GM18508 (cell line): ENCODE data around the gene TNFAIP1.

Experiments
- ATAC-seq: cut with Tn5 transposase; IDR thresholded peaks from one replicate; pipeline ENCODE4 v1.9.1; 2021; ENCODE audit warnings: moderate number of reproducible peaks; ENCODE audit not compliant: insufficient read depth, unreplicated experiment

Gene TNFAIP1

DNA sequence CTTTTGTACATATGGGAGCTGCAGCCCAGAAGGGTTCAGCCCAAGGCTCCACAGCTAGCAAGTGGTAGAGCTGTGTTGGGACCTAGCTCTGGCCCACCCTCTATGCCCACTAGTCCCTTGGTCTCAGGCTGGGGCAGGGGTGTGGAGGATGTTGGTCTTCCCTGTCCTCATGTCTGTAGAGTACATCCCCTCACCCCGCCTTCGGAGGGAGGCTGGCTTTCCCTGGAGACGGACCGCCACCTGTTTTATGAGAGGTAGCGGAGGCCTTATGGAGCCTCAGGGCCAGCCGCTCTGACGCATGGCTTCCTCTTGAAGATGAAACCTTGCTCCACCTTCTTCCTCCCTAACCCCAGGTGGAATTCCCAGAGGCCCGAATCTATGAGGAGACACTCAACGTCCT, 8.4 kb downstream of the TNFAIP1 start:
- ATAC-seq = no peak

DNA sequence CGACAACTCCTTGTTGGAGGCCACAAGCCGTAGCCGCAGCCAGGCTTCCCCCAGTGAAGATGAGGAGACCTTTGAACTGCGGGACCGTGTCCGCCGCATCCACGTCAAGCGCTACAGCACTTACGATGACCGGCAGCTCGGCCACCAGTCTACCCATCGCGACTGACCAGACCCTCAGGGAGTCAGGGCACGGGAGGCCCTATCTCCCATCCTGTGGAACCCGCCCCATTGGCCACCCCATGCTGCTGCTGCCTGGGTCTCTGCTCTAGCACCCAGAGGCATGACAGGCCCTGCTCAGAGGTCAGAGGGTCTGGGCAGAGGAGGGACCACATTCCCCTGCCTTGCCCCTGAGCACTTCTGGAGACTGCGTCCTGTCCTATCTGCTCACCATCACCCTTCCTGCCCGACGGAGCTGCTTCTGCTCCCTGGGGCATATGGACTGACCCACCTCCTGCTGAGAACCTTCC, 8.9 kb downstream of the TNFAIP1 start:
- no peak for ATAC-seq

GRCh38 chr17:28345419-28346198, 10.0 kb downstream of the TNFAIP1 start:
- no peak for ATAC-seq

DNA sequence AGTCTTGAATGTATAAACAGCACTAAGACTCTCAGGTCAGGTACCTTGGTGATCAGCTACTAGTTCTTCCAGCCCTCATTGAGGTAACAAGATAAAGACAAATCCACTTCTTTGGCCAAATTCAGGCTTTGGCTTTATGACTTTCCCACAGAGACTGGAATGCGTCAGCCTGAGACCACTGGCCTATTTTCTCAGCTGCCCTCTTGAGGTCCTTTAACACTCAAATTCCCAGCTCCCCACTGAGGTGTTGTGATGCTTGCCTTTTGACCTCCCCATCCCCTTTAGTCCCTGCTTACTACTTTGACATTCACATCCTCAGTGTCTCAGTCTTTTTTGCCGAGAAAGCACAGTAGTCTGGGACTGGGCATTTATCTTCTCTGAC, 10.6 kb downstream of the TNFAIP1 start:
- ATAC-seq = no peak

DNA sequence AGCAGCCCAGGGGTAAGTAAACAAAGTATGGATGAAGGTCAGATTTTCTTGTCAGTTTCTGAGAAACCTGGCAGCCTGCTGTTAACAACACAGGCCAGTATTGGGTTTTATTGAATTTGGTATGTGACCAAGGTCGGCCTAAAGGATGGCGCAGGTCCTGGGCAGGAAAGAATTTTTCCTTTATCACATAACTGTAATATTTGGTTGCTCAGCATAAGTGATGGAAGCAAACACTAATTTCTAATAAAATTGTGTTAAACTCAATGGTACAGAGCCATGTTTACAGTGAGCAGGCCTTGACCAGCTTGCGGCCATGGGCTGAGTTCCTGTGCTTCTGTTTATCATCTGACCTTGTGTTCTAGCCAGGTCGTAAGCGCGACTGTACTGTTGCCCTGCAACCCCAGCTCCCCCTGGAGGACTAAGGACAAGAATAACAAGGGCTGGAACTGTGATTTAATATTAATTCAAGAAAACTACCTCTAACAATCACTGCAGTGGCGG, 11.2 kb downstream of the TNFAIP1 start:
- no peak for ATAC-seq

DNA sequence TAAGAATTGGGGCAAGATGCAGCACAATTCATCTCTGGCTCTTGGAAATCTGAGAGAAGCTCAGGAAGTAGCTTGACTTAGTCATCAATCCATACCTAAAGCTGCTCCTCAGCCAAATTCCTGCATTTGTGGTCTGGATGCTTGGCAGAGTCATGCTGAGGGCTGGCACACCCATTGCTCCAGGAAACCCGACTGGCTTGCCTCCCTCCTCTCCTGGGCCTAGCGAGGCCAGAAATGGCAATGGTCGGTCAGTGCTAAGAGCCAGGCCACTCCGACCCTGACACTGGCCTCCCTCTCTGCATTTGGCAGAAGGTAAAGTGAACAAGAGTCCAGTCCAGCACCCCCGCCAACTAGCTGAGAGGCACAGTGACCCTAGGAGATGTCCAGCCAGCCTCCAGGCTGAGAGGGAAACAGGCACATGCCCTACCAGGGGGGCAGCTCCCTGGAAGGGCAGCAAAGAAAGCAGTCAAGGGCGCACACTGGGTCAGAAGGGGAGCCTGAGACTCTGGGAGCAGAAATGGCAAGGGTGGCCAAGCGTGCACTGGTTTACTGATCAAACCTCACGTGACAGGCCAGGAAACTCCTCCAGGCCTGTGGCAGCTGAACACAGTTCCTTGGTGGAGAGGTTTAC, 11.8 kb downstream of the TNFAIP1 start:
- ATAC-seq = no peak

GRCh38 chr17:28348979-28349378, 13.4 kb downstream of the TNFAIP1 start:
- ATAC-seq = no peak

DNA sequence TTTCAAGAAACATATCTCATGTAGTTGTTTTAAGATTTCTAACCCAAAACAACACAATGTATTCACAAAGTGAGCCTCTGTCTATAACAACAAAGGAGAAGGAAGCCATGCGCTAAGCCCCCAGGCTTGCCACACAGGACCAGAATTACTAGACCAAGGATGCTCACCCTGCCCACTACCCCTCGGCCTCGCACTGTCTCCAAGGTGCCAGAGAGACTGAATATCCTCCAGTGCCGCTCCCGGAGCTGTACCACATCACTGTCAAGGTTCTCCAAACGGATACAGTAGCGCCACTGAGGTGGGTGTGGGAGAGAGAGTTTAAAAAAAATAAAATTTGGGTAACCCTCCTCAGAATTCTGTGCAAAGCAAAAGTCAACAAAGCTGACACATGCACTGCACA, 14.7 kb downstream of the TNFAIP1 start:
- no peak for ATAC-seq

DNA sequence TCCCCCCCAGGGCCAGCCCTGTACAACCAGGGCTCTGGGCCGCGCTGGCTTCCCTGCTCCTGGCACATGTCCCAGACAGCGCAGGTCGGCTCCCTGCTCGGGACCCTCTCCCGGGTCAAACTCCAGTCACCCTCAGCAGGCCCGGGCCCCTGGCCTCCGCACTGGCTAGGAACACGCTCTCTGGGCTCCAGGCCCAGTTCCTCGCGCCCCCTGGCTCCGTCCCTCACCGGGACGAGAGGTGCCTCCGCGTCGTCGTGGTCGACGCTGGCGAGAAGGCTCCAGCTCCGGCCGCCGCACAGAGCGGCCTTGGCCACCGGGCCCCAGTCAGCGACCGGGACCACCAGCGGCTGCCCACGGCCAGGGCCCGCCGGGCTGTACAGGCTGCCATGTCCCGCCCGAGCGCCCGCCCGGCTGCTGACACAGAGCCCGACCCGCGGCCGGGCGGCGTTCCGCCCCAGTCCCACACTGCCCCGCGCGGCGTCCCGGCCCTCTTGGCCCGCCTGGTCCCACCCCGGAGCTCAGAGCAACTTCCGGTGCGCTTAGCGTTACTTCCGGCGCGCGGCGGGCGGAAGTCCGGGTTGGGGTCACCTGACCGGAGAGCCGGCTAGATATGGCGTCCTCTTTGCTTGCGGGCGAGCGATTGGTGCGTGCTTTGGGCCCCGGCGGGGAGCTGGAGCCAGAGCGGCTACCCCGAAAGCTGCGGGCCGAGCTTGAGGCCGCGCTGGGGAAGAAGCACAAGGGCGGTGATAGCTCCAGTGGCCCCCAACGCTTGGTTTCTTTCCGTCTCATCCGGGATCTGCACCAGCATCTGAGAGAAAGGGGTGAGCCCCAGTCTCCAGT, 21.7 kb downstream of the TNFAIP1 start, which contains the start of gene POLDIP2:
TSS of gene POLDIP2 (minus strand) at position 467 of the 840 bp plus-strand sequence. CDS start at position 388, 79 bp downstream.
- no peak for ATAC-seq

- ATAC-seq = no peak
Measured at GRCh38 chr17:28357901-28358197, 22.3 kb downstream of the TNFAIP1 start.

DNA sequence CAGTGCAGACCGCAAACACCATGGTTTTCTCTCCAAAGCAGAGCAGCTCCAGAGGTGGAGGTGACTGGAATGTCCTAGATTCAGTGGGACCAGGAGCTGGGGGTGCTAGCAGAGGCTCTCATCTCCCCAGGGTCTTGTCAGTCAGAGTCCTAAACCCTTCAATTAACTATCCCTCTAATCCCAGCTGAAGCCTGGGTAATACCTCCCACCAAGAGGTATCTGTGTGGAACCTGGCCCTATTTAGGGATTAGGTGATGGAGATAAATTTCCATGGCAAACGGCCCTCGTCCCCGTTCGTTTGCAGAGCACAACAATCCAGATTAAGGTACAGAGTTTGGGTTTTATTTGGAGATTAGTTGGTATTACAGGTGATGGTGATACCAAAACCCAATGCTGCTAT, 27.6 kb downstream of the TNFAIP1 start:
- ATAC-seq = no peak

- ATAC-seq = no peak
Measured at GRCh38 chr17:28363776-28364650, 28.5 kb downstream of the TNFAIP1 start.

DNA sequence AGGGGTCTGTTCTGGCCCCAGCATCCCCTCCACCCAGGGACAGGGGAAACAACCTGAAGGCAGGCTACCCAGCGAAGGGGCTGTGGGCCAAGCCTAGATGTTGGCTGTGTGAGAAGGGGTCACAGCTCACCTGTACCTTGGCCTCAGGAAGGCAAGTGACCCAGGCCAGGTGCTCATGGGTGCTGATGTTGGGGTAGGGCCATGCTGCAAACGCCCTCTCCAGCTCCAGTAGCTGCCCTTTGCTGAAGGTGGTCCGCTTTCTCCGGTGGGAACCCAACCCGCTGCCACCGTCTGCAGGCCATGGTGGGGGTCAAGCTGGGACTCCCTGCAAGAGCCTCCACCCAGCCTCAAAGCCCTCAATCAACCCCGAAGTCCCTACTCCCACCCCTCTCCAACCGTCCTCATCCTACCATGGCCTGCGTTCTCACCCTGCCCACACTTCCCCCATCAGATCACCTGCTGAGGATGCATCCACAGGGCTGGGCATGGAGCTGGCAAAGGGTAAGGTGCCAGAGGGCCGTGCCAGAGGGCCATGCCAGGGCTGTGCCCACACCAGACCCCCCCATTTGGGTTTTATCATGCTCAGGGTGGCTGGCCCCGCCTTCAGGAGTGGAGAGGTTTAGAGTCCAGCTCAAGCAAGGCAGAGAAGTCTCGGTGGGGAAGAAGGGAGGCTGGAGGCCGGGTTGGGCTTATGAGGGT, 29.3 kb downstream of the TNFAIP1 start, which contains the start of gene SEBOX:
TSS of gene SEBOX (minus strand) at position 535 of the 699 bp plus-strand sequence. CDS start at position 487, 48 bp downstream.
- ATAC-seq = no peak

DNA sequence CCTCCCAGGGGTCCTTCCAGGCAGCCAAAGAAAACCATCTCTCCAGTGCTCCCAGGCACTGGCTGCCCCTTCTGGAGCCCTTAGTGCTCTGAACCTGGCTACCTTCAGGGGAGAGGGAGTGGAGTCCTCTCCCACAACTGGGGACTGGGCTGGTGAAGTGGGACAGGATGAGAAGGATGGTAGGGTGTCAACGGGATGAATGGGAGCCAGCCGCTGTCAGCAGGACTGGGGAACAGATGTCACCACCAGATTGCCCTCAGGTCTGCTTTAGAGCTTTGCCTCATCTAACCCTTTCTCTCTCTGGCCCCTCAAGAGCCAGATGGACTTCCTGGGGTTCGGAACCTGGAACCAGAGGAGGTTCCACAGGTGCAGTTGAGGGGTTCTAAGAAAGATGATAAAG, 29.9 kb downstream of the TNFAIP1 start:
- ATAC-seq = no peak

GRCh38 chr17:28366605-28367004, 31.0 kb downstream of the TNFAIP1 start:
- ATAC-seq = no peak

- ATAC-seq = no peak
Measured at GRCh38 chr17:28367641-28368305, 32.2 kb downstream of the TNFAIP1 start.

- no peak for ATAC-seq
Measured at GRCh38 chr17:28368306-28368831, 32.8 kb downstream of the TNFAIP1 start.

DNA sequence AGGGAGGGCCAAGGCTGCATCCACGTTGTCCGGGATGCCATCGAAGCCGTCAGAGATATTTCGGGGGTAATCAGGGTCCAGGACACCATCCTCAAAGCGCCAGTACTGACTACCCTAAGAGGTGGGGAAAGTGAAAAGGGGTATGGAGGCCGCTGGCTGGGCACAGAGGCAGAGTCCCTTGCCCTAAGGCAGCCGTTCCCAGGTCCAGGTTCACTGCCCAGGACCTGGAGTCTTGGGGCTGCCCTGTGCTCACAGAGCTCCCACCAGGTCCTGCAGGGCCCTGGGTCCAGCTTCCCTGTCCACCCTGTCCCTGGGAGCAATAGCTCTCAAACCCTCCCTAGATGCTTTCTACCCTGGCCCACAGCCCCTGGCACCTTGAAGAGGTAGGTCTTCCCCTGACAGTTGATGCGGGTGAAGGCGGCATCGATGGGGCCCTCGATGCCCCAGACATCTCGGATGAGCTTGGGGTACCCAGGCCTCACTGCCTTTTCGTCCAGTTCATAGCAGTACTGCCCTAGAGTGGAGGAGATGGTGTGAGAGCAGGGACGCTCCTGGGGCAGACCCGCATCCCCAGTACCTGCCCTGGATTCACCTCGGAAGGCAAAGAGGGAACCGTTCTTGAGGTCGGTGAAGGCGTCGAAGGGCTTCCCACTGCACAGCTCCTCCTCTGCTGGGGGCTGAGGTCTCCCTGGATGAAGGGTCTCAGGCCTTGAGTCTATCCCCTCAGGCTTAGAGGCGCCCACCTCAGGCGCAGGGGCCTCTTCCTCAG, 33.5 kb downstream of the TNFAIP1 start:
- ATAC-seq = no peak
